HUES48 (cell line): ENCODE measurements around the gene GTF3A.

Experiments
- H3K27ac ChIP-seq: one replicate; pipeline ENCODE4 v1.7.0; 2013; ENCODE audit warnings: low read depth, low read length, inconsistent platforms
- H3K27me3 ChIP-seq: 2 replicates; pipeline ENCODE4 v1.6.1; 2013; ENCODE audit warnings: mild to moderate bottlenecking, low read length; ENCODE audit not compliant: control insufficient read depth, insufficient read depth
- H3K36me3 ChIP-seq: 2 replicates; pipeline ENCODE4 v1.6.1; 2013; ENCODE audit warnings: low read length; ENCODE audit not compliant: control insufficient read depth, insufficient read depth
- H3K4me1 ChIP-seq: 2 replicates; pipeline ENCODE4 v1.6.1; 2013; ENCODE audit warnings: mild to moderate bottlenecking, low read length; ENCODE audit not compliant: control insufficient read depth, insufficient read depth
- H3K4me3 ChIP-seq: 2 replicates; pipeline ENCODE4 v1.5.1; 2013; ENCODE audit warnings: mild to moderate bottlenecking, low read depth, low read length
- H3K9ac ChIP-seq: 2 replicates; pipeline ENCODE4 v1.6.1; 2013; ENCODE audit warnings: mild to moderate bottlenecking, low read depth, low read length, moderate library complexity
- H3K9me3 ChIP-seq: 2 replicates; pipeline ENCODE4 v1.6.1; 2013; ENCODE audit warnings: low read length; ENCODE audit not compliant: control insufficient read depth, insufficient read depth

Gene GTF3A

GRCh38 chr13:27427641-27428040 lies 3.2 kb downstream of the GTF3A start:
- Histone ChIP-seq H3K4me1 (peaks cover 24% of the 10 kb centered on the region), H3K36me3 (peaks cover 58% of the 10 kb centered on the region), H3K4me3 (no peak overlapping the region), H3K9me3 (no peaks in the 10 kb centered on the region), H3K27ac (no peak overlapping the region), H3K9ac (no peak overlapping the region), H3K27me3 (peaks cover 6% of the 10 kb centered on the region)

- Histone ChIP-seq H3K9ac (no peak overlapping the region), H3K9me3 (no peaks in the 10 kb centered on the region), H3K27me3 (peaks cover 4% of the 10 kb centered on the region), H3K4me3 (no peak overlapping the region), H3K27ac (no peak overlapping the region), H3K4me1 (peaks cover 24% of the 10 kb centered on the region), H3K36me3 (peaks cover 64% of the 10 kb centered on the region)
Observed at GRCh38 chr13:27428160-27428559, 3.7 kb downstream of the GTF3A start.

- H3K4me1 ChIP-seq: no peaks in the 10 kb centered on the region
- H3K9me3 ChIP-seq: no peaks in the 10 kb centered on the region
- no peaks in the 10 kb centered on the region for H3K27me3 ChIP-seq
- H3K36me3 ChIP-seq: peaks cover 90% of the 10 kb centered on the region
- H3K9ac ChIP-seq: no peak overlapping the region
- no peak overlapping the region for H3K4me3 ChIP-seq
- H3K27ac ChIP-seq: no peak overlapping the region
Observed at GRCh38 chr13:27432180-27432579, 7.8 kb downstream of the GTF3A start.

- Histone ChIP-seq H3K4me3 (no peak overlapping the region), H3K36me3 (peaks cover 85% of the 10 kb centered on the region), H3K9ac (no peak overlapping the region), H3K27me3 (no peaks in the 10 kb centered on the region), H3K27ac (no peak overlapping the region), H3K9me3 (no peaks in the 10 kb centered on the region), H3K4me1 (no peaks in the 10 kb centered on the region)
Observed at GRCh38 chr13:27432611-27433210, 8.3 kb downstream of the GTF3A start.

- Histone ChIP-seq H3K4me3 (no peak overlapping the region), H3K9me3 (no peaks in the 10 kb centered on the region), H3K4me1 (0 out of 2 replicates have a peak, but pooled peaks cover 4% of the 10 kb centered on the region), H3K27ac (no peak overlapping the region), H3K36me3 (peaks cover 55% of the 10 kb centered on the region), H3K27me3 (no peaks in the 10 kb centered on the region), H3K9ac (no peak overlapping the region)
Observed at GRCh38 chr13:27437126-27437525, 12.7 kb downstream of the GTF3A start.

- Histone ChIP-seq H3K4me3 (no peak overlapping the region), H3K36me3 (peaks cover 22% of the 10 kb centered on the region)
Observed at GRCh38 chr13:27440408-27440807, 16.0 kb downstream of the GTF3A start.

GRCh38 chr13:27442071-27442647 lies 17.7 kb downstream of the GTF3A start:
- H3K4me3 ChIP-seq: no peak overlapping the region
- no peak overlapping the region for H3K9ac ChIP-seq
- H3K36me3 ChIP-seq: peaks cover 14% of the 10 kb centered on the region
- H3K9me3 ChIP-seq: no peaks in the 10 kb centered on the region
- H3K27me3 ChIP-seq: no peaks in the 10 kb centered on the region
- H3K27ac ChIP-seq: no peak overlapping the region
- 0 out of 2 replicates have a peak, but pooled peaks cover 4% of the 10 kb centered on the region for H3K4me1 ChIP-seq

More at GRCh38 chr13:27440408-27440807, 16.0 kb downstream of the GTF3A start:
- Histone ChIP-seq H3K4me1 (0 out of 2 replicates have a peak, but pooled peaks cover 4% of the 10 kb centered on the region), H3K9me3 (no peaks in the 10 kb centered on the region), H3K27ac (no peak overlapping the region), H3K27me3 (no peaks in the 10 kb centered on the region), H3K9ac (no peak overlapping the region)

- Histone ChIP-seq H3K27ac (no peak overlapping the region), H3K9ac (no peak overlapping the region), H3K4me3 (no peak overlapping the region), H3K9me3 (no peaks in the 10 kb centered on the region), H3K27me3 (no peaks in the 10 kb centered on the region), H3K4me1 (0 out of 2 replicates have a peak, but pooled peaks cover 4% of the 10 kb centered on the region), H3K36me3 (peaks cover 14% of the 10 kb centered on the region)
Observed at GRCh38 chr13:27442797-27443196, 18.4 kb downstream of the GTF3A start.

- H3K9me3 ChIP-seq: no peaks in the 10 kb centered on the region
- H3K9ac ChIP-seq: no peak overlapping the region
- no peak overlapping the region for H3K27ac ChIP-seq
- H3K36me3 ChIP-seq: no peaks in the 10 kb centered on the region
- no peak overlapping the region for H3K4me3 ChIP-seq
- H3K27me3 ChIP-seq: no peaks in the 10 kb centered on the region
- H3K4me1 ChIP-seq: peaks cover 6% of the 10 kb centered on the region; the same call in 1 of the 2 replicates
Observed at GRCh38 chr13:27446986-27447583, 22.7 kb downstream of the GTF3A start.

GRCh38 chr13:27448308-27448707 lies 23.9 kb downstream of the GTF3A start:
- Histone ChIP-seq H3K4me3 (no peak overlapping the region), H3K9me3 (no peaks in the 10 kb centered on the region), H3K27ac (no peak overlapping the region), H3K4me1 (peaks cover 6% of the 10 kb centered on the region; the same call in 1 of the 2 replicates), H3K27me3 (no peaks in the 10 kb centered on the region), H3K36me3 (no peaks in the 10 kb centered on the region), H3K9ac (no peak overlapping the region)

GRCh38 chr13:27449081-27449603 lies 24.7 kb downstream of the GTF3A start:
- Histone ChIP-seq H3K9ac (peak overlapping the region; percentile 69), H3K27me3 (no peaks in the 10 kb centered on the region), H3K4me1 (peaks cover 6% of the 10 kb centered on the region; the same call in 1 of the 2 replicates), H3K36me3 (no peaks in the 10 kb centered on the region), H3K4me3 (peak overlapping the region; percentile 86), H3K9me3 (no peaks in the 10 kb centered on the region), H3K27ac (peak overlapping the region; percentile 99)
